Measurements from ENCODE around the gene MICU1. TPM values are rescaled to one million over a fixed set of nuclear protein-coding genes. Genes with fewer than 3 reads are reported as not detected.

The MICU1 gene
- total RNA-seq, 1 experiment from 2014 or later, result 46.9 TPM

DNA sequence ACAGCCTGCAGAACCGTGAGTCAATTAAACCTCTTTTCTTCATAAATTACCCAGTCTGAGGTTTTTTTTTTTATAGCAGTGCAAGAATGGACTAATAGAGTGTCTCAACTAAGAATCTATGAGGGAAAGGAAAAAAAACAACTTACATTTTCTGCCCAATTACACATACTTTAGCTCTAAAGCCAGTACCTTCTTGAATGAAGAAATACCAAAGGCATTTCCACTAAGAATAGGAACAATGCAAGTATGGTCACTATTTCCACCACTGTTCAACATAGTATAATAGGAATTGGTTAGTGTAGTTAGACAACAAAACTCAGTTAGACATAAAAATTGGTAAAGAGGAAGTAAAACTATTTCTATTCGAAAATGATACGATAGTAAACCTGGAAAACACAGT is 37.6 kb downstream of the MICU1 start:
- in situ Hi-C loops (cut with HindIII; ENCODE audit: low pct_unique_long_range_greater_than_20kb, low sequenced_read_pairs) (no loop called here), intact Hi-C loops (cut with micrococcal nuclease; ENCODE audit: unreplicated experiment) (no loop called here)

DNA sequence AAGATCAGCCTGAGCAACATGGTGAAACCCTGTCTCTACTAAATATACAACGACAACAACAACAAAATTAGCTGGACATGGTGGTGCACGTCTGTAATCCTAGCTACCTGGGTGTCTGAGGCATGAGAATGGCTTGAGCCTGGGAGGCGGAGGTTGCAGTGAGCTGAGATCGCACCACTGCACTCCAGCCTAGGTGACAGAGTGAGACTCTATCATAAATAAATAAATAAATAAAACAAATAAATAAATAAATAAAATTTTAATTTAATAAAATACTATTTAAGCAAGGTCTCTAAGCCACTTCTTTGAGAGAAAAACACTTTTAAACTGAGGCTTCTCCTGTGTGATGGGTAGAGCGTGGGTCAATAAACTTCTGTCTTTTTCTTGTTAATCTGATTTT is 38.3 kb downstream of the MICU1 start:
- POLR2A ChIA-PET, result no interaction called here
- TF ChIP-seq SIN3A (IDR thresholded peaks at IDR 0.05; ENCODE audit: borderline replicate concordance, insufficient read depth, low read depth, low read length) (no peak), POLR2AphosphoS5 (IDR thresholded peaks at IDR 0.05; ENCODE audit: low read depth, low read length) (no peak), TCF7L2 (IDR thresholded peaks at IDR 0.05; ENCODE audit: low read depth, low read length) (no peak)
- TF ChIP-seq, protein P1, sequence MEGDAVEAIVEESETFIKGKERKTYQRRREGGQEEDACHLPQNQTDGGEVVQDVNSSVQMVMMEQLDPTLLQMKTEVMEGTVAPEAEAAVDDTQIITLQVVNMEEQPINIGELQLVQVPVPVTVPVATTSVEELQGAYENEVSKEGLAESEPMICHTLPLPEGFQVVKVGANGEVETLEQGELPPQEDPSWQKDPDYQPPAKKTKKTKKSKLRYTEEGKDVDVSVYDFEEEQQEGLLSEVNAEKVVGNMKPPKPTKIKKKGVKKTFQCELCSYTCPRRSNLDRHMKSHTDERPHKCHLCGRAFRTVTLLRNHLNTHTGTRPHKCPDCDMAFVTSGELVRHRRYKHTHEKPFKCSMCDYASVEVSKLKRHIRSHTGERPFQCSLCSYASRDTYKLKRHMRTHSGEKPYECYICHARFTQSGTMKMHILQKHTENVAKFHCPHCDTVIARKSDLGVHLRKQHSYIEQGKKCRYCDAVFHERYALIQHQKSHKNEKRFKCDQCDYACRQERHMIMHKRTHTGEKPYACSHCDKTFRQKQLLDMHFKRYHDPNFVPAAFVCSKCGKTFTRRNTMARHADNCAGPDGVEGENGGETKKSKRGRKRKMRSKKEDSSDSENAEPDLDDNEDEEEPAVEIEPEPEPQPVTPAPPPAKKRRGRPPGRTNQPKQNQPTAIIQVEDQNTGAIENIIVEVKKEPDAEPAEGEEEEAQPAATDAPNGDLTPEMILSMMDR (IDR thresholded peaks at IDR 0.05), result no peak
- TF ChIP-seq, protein P2, sequence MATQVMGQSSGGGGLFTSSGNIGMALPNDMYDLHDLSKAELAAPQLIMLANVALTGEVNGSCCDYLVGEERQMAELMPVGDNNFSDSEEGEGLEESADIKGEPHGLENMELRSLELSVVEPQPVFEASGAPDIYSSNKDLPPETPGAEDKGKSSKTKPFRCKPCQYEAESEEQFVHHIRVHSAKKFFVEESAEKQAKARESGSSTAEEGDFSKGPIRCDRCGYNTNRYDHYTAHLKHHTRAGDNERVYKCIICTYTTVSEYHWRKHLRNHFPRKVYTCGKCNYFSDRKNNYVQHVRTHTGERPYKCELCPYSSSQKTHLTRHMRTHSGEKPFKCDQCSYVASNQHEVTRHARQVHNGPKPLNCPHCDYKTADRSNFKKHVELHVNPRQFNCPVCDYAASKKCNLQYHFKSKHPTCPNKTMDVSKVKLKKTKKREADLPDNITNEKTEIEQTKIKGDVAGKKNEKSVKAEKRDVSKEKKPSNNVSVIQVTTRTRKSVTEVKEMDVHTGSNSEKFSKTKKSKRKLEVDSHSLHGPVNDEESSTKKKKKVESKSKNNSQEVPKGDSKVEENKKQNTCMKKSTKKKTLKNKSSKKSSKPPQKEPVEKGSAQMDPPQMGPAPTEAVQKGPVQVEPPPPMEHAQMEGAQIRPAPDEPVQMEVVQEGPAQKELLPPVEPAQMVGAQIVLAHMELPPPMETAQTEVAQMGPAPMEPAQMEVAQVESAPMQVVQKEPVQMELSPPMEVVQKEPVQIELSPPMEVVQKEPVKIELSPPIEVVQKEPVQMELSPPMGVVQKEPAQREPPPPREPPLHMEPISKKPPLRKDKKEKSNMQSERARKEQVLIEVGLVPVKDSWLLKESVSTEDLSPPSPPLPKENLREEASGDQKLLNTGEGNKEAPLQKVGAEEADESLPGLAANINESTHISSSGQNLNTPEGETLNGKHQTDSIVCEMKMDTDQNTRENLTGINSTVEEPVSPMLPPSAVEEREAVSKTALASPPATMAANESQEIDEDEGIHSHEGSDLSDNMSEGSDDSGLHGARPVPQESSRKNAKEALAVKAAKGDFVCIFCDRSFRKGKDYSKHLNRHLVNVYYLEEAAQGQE (IDR thresholded peaks at IDR 0.05; ENCODE audit: insufficient read depth in 1 of 2, low read depth in 2 of 2, low read length in 1 of 2), result no peak
- Histone ChIP-seq H3K36me3 (ENCODE audit: control insufficient read depth, insufficient read depth, low read length) (no peaks in the 10 kb centered on the region), H3K4me3 (ENCODE audit: low read depth in 2 of 2, low read length in 2 of 2) (no peak overlapping the region), H3K4me1 (ENCODE audit: control insufficient read depth, insufficient read depth, low read length) (no peaks in the 10 kb centered on the region), H3K9me3 (ENCODE audit: control insufficient read depth, insufficient read depth, low read depth, low read length) (no peaks in the 10 kb centered on the region), H3K27ac (ENCODE audit: low read length) (no peak overlapping the region), H3K27me3 (ENCODE audit: control insufficient read depth, insufficient read depth, low read length) (no peaks in the 10 kb centered on the region)
- BruUV-seq (replicated peaks), result no TSS peak
- DNase-seq (ENCODE audit: low read depth, low spot score) (no peak), ATAC-seq (no peak)
- CTCF ChIA-PET, result no interaction called here
- intact Hi-C loops (cut with micrococcal nuclease; ENCODE audit: unreplicated experiment), result no loop called here
- in situ Hi-C loops (cut with HindIII; ENCODE audit: low pct_unique_long_range_greater_than_20kb, low sequenced_read_pairs), result no loop called here

More for the DNA sequence above, 37.6 kb downstream of the MICU1 start:
- CTCF ChIA-PET, result no interaction called here
- Histone ChIP-seq H3K4me1 (ENCODE audit: control insufficient read depth, insufficient read depth, low read length) (no peaks in the 10 kb centered on the region), H3K27me3 (ENCODE audit: control insufficient read depth, insufficient read depth, low read length) (no peaks in the 10 kb centered on the region), H3K27ac (ENCODE audit: low read length) (no peak overlapping the region), H3K9me3 (ENCODE audit: control insufficient read depth, insufficient read depth, low read depth, low read length) (no peaks in the 10 kb centered on the region), H3K4me3 (ENCODE audit: low read depth in 2 of 2, low read length in 2 of 2) (no peak overlapping the region), H3K36me3 (ENCODE audit: control insufficient read depth, insufficient read depth, low read length) (no peaks in the 10 kb centered on the region)
- no peak for ATAC-seq
- BruUV-seq (replicated peaks), result no TSS peak
- TF ChIP-seq, protein P2 (IDR thresholded peaks at IDR 0.05; ENCODE audit: insufficient read depth in 1 of 2, low read depth in 2 of 2, low read length in 1 of 2), result no peak
- no peak for TF ChIP-seq POLR2AphosphoS5 (IDR thresholded peaks at IDR 0.05; ENCODE audit: low read depth, low read length)
- TF ChIP-seq, protein P1 (IDR thresholded peaks at IDR 0.05), result no peak
- no peak for TF ChIP-seq SIN3A (IDR thresholded peaks at IDR 0.05; ENCODE audit: borderline replicate concordance, insufficient read depth, low read depth, low read length)
- no peak for TF ChIP-seq TCF7L2 (IDR thresholded peaks at IDR 0.05; ENCODE audit: low read depth, low read length)
- no peak for DNase-seq (ENCODE audit: low read depth, low spot score)
- POLR2A ChIA-PET, result no interaction called here
